CD4-positive, alpha-beta T cell (primary cell): Measurements from ENCODE around the gene KRTAP5-1. TPM values are rescaled to one million over a fixed set of nuclear protein-coding genes. Genes with fewer than 3 reads are reported as not detected.

ENCODE experiments used
- ATAC-seq: fragments of 200-7000 bp; cut with Tn5 transposase; one replicate; pipeline ENCODE4 v1.10.0; 2022; ENCODE audit warnings: mild to moderate bottlenecking; ENCODE audit not compliant: poor library complexity
- CTCF ChIA-PET: fragments of 350-600 bp; sonication (Branson Sonifier 250); formaldehyde crosslinking; loops from one replicate; lab custom pipeline; 2021; ENCODE audit warnings: antibody characterized with exemption, inconsistent platforms; lab: Charles Lee
- POLR2A ChIA-PET: fragments of 350-600 bp; sonication (Branson Sonifier 250); formaldehyde crosslinking; loops from one replicate; lab custom pipeline; 2021; ENCODE audit warnings: antibody characterized with exemption, inconsistent platforms; lab: Charles Lee
- DNase-seq, 14 experiments: peaks; one replicate each; pipeline ENCODE4 v3.0.0-alpha.2; 2013 to 2020; ENCODE audit warnings: mixed read lengths in 2 of 14
- H3K27ac ChIP-seq, 2 donors: one replicate each; pipeline versions ENCODE4 v1.5.1 to v1.7.0; 2013; ENCODE audit warnings: low read length in 2 of 2, low read depth in 1 of 2, mild to moderate bottlenecking in 1 of 2
- H3K27me3 ChIP-seq, 2 experiments: 1 replicate in 1 of 2; 2 replicates in 1 of 2; pipeline versions ENCODE4 v1.6.1 to v1.7.0; 2013; ENCODE audit warnings: low read length in 2 of 2, control low read depth in 1 of 2, mild to moderate bottlenecking in 1 of 2, moderate library complexity in 1 of 2; ENCODE audit not compliant: insufficient read depth in 2 of 2, control insufficient read depth in 1 of 2
- H3K36me3 ChIP-seq: one replicate; pipeline ENCODE4 v1.6.1; 2013; ENCODE audit warnings: low read length, control low read depth; ENCODE audit not compliant: insufficient read depth
- H3K4me1 ChIP-seq: one replicate; pipeline ENCODE4 v1.6.1; 2013; ENCODE audit warnings: low read length, control low read depth; ENCODE audit not compliant: insufficient read depth
- H3K4me3 ChIP-seq: one replicate; pipeline ENCODE4 v1.5.1; 2013; ENCODE audit warnings: mild to moderate bottlenecking, low read length, moderate library complexity
- H3K9me3 ChIP-seq, 2 experiments: 1 replicate in 1 of 2; 2 replicates in 1 of 2; pipeline versions ENCODE4 v1.6.1 to v1.7.0; 2013; ENCODE audit warnings: low read length in 2 of 2, mild to moderate bottlenecking in 2 of 2, control low read depth in 1 of 2, moderate library complexity in 1 of 2; ENCODE audit not compliant: control insufficient read depth in 1 of 2, insufficient read depth in 1 of 2
- H3K27ac Mint-ChIP-seq: one replicate; pipeline ENCODE4 v1.8.0; 2020; ENCODE audit warnings: mixed read lengths
- H3K27me3 Mint-ChIP-seq: one replicate; pipeline ENCODE4 v1.8.0; 2021; ENCODE audit warnings: mixed read lengths
- H3K36me3 Mint-ChIP-seq: one replicate; pipeline ENCODE4 v1.8.0; 2021; ENCODE audit warnings: low read depth, mixed read lengths
- H3K4me1 Mint-ChIP-seq: one replicate; pipeline ENCODE4 v1.8.0; 2021; ENCODE audit warnings: low read depth, mixed read lengths
- H3K4me3 Mint-ChIP-seq: one replicate; pipeline ENCODE4 v1.8.0; 2020; ENCODE audit warnings: mild to moderate bottlenecking, mixed read lengths
- H3K9me3 Mint-ChIP-seq: one replicate; pipeline ENCODE4 v1.8.0; 2020; ENCODE audit warnings: mixed read lengths
- intact Hi-C, 2 experiments: fragments of 100-400 bp; cut with DNase I in 1 of 2; cut with micrococcal nuclease in 1 of 2; formaldehyde crosslinking; loops; one replicate each; pipeline versions ENCODE4 v1.15.1 to v1.9.0; 2023 to 2025; cut with DNase I, micrococcal nuclease
- total RNA-seq, 174 experiments: library from RNA in 2 of 174; stranded (reverse) in 2 of 174; gene quantifications; one replicate each; pipeline ENCODE4 v1.2.3 and lab custom pipeline; 2021 to 2026
- TF ChIP-seq, protein P1 (sequence below): fragments of 200-600 bp; IDR thresholded peaks from one replicate; pipeline ENCODE4 v1.8.0; 2022; ENCODE audit warnings: antibody characterized with exemption, mild to moderate bottlenecking

KRTAP5-1 gene
- total RNA-seq, 2 experiments from 2014 or later, result not detected

DNA sequence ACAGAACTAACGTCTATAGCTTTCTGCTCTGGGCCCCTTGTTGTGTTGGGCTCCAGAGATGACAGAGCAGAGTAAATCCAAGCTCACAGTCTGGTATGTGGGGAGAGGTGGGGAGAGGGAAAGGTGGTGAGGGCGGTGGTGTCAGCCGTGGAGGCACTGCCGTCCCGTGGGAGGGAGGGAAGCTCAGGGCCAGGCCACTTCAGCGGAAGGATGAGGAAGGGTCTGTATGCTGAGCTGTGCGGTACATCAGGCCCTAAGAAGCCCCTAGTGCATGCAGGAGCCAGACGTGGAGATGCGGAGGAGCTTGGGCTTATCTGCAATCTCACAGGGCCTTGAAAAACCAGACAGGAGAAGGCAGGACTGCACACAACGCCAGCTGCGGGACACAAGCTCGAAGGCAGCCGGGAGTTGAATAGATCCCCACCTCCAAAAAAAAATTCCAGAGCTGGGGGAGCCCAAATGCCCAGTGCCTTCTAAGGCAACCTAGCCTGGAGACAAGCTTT, 46.0 kb upstream of the KRTAP5-1 start:
- Histone ChIP-seq H3K27ac (no peak overlapping the region), H3K9me3 (no peaks in the 10 kb centered on the region), H3K36me3 (no peaks in the 10 kb centered on the region), H3K27me3 (peaks cover 12 to 17% of the 10 kb centered on the region in 2 experiments), H3K4me3 (no peak overlapping the region), H3K4me1 (peaks cover 10% of the 10 kb centered on the region)
- ATAC-seq, result no peak
- Mint-ChIP-seq H3K27ac (no peak overlapping the region), H3K4me3 (no peak overlapping the region), H3K9me3 (no peaks in the 10 kb centered on the region), H3K4me1 (peaks cover 10% of the 10 kb centered on the region), H3K36me3 (no peaks in the 10 kb centered on the region), H3K27me3 (peaks cover 52% of the 10 kb centered on the region)
- TF ChIP-seq, protein P1, sequence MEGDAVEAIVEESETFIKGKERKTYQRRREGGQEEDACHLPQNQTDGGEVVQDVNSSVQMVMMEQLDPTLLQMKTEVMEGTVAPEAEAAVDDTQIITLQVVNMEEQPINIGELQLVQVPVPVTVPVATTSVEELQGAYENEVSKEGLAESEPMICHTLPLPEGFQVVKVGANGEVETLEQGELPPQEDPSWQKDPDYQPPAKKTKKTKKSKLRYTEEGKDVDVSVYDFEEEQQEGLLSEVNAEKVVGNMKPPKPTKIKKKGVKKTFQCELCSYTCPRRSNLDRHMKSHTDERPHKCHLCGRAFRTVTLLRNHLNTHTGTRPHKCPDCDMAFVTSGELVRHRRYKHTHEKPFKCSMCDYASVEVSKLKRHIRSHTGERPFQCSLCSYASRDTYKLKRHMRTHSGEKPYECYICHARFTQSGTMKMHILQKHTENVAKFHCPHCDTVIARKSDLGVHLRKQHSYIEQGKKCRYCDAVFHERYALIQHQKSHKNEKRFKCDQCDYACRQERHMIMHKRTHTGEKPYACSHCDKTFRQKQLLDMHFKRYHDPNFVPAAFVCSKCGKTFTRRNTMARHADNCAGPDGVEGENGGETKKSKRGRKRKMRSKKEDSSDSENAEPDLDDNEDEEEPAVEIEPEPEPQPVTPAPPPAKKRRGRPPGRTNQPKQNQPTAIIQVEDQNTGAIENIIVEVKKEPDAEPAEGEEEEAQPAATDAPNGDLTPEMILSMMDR, result no peak
- POLR2A ChIA-PET, result interaction anchor here (0.5 kb wide), 1 partner anchor 42 kb away, joined by 3 read pairs; no protein-coding TSS in a partner anchor
- intact Hi-C loops, result no loop called here
- CTCF ChIA-PET, result interaction anchor here (2.1 kb wide), 1 partner anchor 22 kb away, joined by 5 read pairs; no protein-coding TSS in a partner anchor
- no peak for DNase-seq

DNA sequence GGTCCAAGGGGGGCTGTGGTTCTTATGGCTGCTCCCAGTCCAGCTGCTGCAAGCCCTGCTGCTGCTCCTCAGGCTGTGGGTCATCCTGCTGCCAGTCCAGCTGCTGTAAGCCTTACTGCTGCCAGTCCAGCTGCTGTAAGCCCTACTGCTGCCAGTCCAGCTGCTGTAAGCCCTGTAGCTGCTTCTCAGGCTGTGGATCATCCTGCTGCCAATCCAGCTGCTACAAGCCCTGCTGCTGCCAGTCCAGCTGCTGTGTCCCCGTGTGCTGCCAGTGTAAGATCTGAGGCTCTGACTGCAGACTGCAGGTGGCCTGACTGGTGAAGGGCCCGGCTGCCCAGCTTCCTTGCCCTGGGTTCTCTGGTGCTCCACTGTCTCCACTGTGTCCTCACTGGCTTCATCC, 45.2 kb upstream of the KRTAP5-1 start:
- Mint-ChIP-seq H3K27ac (no peak overlapping the region), H3K4me3 (no peak overlapping the region), H3K36me3 (no peaks in the 10 kb centered on the region), H3K9me3 (no peaks in the 10 kb centered on the region), H3K27me3 (peaks cover 46% of the 10 kb centered on the region), H3K4me1 (peaks cover 10% of the 10 kb centered on the region)
- Histone ChIP-seq H3K4me1 (peaks cover 10% of the 10 kb centered on the region), H3K27me3 (peaks cover 12 to 17% of the 10 kb centered on the region in 2 experiments), H3K36me3 (no peaks in the 10 kb centered on the region), H3K27ac (no peak overlapping the region), H3K9me3 (no peaks in the 10 kb centered on the region), H3K4me3 (no peak overlapping the region)
- ChIA-PET POLR2A (interaction anchor here (0.5 kb wide), 1 partner anchor 41 kb away, joined by 3 read pairs; no protein-coding TSS in a partner anchor), CTCF (no interaction called here)
- no peak for DNase-seq
- TF ChIP-seq, protein P1, result no peak
- intact Hi-C loops, result no loop called here
- no peak for ATAC-seq

DNA sequence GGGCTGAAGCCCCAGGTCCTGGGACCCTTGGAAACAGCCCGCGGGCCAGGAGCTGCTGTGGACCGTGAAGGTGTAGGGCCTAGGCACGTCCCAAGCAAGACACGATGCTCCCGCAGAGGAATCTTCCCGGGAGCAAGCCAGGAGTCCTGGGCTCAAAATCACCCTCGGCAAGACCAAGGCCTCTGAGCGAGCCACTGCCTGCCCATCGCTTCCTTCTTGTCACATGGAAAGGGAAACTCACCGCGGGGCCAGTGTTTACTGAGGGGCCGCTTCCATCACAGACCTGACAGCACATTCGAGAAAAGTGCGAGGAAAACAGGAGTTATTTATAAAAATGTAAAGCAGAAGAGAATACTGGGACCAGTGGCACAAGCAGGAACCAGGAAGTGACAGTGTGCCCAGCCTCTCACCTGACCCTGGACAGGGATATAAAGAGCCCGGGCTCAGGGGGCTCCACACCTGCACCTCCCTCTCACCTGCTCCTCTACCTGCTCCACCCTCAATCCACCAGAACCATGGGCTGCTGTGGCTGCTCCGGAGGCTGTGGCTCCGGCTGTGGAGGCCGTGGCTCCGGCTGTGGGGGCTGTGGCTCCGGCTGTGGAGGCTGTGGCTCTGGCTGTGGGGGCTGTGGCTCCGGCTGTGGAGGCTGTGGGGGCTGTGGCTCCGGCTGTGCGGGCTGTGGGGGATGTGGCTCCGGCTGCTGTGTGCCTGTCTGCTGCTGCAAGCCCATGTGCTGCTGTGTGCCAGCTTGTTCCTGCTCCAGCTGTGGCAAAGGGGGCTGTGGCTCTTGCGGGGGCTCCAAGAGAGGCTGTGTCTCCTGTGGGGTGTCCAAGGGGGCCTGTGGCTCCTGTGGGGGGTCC, 44.5 kb upstream of the KRTAP5-1 start, which contains the start of gene KRTAP5-5:
KRTAP5-5 (plus strand) TSS at position 450 of the 860 bp plus-strand sequence; CDS start at position 516, 66 bp downstream.
- H3K4me3 Mint-ChIP-seq, result no peak within 1 kb of the TSS
- Histone ChIP-seq H3K4me1 (peaks cover 10% of the 10 kb centered on the region), H3K9me3 (no peaks in the 10 kb centered on the region), H3K27ac (no peak within 1 kb of the TSS), H3K4me3 (no peak within 1 kb of the TSS), H3K27me3 (peaks cover 12 to 17% of the 10 kb centered on the region in 2 experiments), H3K36me3 (no peaks in the 10 kb centered on the region)
- H3K9me3 Mint-ChIP-seq, result no peaks in the 10 kb centered on the region
- intact Hi-C loops, result loop anchor here (1.0 to 5.0 kb wide), 3 partner anchors 35 to 83 kb away; no protein-coding TSS in a partner anchor
- ATAC-seq (no peak), DNase-seq (peak in 1 of 14 experiments; percentile 18)
- H3K27ac Mint-ChIP-seq, result no peak within 1 kb of the TSS
- CTCF ChIA-PET, result no interaction called here
- no peaks in the 10 kb centered on the region for H3K36me3 Mint-ChIP-seq
- H3K27me3 Mint-ChIP-seq, result peaks cover 46% of the 10 kb centered on the region
- TF ChIP-seq, protein P1, result no peak
- peaks cover 10% of the 10 kb centered on the region for H3K4me1 Mint-ChIP-seq
- POLR2A ChIA-PET, result no interaction called here
